GM18870 (cell line): ENCODE results near the gene DLGAP1.
"Not testable (repeated sequence)": the region's sequence is repeated elsewhere in the genome, so short reads cannot be mapped to it uniquely, and the experiment has no call there.

Experiments
- ATAC-seq: cut with Tn5 transposase; IDR thresholded peaks from one replicate; pipeline ENCODE4 v1.9.1; 2021; ENCODE audit warnings: moderate library complexity; ENCODE audit not compliant: unreplicated experiment

The DLGAP1 gene

DNA sequence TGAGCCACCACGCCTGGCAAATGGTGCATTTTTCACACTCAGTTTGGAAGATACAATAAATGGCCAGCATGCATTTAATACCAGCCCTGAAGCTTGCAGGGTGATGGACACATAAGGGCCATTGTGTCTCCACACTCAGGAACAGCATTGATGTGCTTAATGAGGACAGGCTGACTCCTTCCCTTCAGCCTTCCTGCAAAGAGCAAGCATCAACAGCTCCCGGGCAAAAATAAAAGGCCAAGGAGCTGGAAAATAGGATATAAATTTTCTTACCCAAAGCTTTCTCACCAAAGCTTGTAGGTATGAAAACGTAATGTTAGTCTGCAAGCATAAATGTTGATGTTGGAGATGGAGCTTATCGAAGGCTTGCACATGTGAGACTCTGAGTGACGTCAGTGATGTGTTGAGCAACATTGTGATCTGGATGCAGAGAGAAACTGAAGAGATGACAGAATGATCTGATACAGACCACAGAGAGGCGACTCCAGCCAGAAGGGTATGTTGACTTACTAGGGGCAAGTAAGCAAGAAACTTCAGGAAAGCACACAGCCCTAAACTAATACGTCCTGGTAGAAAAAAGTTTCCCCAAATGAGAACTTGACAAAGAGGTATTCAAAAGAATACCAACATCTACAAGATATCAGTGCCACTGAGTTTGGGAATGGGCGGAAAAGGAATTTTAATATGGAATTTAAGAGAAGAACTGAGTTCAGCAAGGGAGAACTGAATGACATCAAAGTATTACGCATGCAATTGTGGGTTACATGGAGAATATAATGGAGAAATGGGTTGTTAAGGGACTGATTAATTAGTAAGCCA is 748.6 kb downstream of the DLGAP1 start:
- ATAC-seq: no peak

DNA sequence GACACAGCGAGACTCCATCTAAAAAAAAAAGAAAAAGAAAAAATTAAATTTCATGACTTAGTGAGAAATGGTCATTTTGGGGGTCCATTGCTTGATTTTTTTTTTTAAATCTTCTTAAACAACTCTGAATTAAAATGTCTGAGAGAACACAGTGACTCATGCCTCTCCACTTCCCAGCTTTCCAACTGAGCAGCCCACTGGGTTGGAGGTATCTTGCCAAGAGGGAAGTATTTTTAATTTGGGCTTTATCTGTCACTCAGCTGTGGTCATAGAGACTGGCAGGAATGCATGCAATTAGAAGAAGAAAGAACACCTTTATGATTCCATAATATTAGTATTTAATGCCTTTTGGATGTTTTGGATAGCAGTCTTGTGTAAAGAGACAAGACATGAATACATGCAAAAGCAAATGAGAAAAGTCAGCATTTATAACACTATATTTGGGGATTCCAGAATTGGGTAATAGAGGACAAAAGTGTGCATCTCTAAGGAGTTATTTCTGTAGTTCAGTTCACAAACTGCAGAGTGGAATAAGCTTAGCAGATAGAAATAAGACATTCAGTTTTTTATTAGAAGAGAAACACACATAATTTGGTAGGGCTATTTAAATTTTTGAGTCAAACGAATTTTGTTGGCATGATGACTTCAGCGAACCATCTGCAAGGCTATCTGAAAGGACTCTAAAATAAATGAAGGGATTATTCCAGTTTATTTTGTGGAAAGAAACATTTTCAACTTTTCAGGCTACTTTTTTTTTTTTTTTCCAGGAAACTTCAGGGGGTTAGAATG is 750.4 kb downstream of the DLGAP1 start:
- no peak for ATAC-seq

DNA sequence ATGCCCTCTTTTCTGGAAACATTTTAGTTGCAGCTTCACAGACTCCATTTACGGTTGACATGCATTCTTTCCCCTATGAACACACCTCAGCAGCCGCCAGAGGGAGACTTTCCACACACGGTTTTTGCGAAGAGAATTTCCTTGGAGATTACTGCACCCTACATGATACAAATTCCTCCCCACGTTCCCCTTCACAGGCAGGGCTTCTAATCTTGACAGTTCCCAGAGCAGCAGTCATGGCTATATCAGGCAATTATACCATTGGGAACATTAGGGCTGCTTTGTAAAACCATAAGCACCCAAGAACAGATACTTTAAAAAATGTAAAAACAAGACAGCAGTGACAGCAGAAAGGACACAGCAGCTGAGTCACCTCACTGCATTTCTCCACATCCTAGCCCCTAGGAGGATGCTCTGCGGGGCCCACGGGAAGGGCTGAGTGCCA is 751.4 kb downstream of the DLGAP1 start:
- ATAC-seq: no peak

DNA sequence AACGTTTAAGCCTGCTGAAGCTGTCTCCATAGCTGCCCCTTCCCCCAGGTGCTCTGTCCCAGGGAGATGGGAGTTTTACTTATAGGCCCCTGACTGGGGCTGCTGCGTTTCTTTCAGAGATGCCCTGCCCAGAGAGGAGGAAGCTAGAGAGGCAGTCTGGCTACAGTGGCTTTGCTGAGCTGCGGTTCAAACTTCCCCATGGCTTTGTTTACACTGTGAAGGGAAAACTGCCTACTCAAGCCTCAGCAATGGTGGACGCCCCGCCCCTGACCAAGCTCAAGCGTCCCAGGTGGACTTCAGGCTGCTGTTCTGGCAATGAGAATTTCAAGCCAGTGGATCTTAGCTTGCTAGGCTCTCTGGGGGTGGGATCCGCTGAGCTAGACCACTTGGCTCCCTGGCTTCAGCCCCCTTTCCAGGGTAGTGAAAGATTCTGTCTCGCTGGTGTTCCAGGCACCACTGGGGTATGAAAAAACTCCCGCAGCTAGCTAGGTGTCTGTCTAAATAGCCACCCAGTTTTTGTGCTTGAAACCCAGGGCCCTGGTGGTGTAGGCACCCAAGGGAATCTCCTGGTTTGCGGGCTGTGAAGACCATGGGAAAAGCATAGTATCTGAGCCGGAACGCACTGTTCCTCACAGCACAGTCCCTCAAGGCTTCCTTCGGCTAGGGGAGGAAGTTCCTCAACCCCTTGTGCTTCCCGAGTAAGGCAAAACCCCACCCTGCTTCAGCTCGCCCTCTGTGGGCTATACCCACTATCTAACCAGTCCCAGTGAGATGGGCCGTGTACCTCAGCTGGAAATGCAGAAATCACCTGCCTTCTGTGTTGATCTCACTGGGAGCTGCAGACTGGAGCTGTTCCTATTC is 755.2 kb downstream of the DLGAP1 start:
- not testable (repeated sequence) for ATAC-seq

DNA sequence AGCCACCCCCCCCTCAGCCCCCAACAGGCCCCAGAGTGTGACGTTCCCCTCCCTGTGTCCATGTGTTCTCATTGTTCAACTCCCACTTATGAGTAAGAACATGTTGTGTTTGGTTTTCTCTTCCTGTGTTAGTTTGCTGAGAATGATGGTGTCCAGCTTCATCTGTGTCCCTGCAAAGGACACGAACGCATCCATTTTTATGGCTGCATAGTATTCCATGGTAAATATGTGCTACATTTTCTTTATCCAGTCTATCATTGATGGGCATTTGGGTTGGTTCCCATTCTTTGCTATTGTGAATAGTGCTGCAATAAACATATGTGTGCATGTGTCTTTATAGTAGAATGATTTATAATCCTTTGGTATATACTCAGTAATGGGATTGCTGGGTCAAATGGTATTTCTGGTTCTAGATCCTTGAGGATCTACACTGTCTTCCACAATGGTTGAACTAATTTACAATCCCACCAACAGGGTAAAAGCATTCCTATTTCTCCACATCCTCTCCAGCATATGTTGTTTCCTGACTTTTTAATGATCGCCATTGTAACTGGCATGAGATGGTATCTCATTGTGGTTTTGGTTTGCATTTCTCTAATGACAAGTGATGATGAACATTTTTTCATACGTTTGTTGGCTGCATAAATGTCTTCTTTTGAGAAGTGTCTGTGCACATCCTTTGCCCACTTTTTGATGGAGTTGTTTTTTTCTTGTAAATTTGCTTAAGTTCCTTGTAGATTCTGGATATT is 760.9 kb downstream of the DLGAP1 start:
- ATAC-seq: not testable (repeated sequence)

DNA sequence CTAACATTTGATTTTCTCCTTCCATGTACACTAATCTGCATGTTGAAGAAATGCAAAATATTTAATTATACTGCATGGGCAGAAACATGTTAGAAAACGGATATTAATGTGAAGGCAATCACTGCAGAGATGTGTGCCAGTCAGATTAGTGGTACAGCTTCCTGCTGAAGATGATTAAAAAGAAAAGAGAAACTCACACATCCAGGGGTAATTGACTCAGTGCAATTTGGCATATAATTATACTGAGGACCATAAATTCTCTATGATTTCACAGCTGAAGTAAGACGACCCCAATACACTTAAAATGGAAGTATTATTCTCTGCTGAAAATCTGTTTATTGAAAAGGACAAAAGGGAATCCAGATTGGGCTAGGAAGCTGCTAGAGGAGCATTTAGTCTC is 761.7 kb downstream of the DLGAP1 start:
- no peak for ATAC-seq

DNA sequence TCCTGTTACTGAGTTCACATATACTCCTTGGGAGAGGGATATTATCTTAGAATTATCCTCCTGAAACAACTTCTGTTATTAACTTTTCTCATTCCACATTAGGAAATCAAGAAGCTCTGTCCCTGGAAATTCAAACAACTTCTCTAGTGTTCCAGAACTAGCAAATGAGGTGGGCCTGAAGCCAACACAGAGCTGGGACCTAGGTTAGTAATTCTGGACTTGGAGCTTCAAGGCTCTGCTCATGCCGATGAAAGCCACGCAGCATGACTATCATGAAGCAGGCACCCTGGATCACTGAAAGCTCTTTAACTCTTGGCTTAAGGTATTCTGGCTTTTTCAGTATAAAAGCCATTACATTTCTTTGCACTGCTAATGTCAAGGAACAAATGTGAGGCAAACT is 762.4 kb downstream of the DLGAP1 start:
- no peak for ATAC-seq

DNA sequence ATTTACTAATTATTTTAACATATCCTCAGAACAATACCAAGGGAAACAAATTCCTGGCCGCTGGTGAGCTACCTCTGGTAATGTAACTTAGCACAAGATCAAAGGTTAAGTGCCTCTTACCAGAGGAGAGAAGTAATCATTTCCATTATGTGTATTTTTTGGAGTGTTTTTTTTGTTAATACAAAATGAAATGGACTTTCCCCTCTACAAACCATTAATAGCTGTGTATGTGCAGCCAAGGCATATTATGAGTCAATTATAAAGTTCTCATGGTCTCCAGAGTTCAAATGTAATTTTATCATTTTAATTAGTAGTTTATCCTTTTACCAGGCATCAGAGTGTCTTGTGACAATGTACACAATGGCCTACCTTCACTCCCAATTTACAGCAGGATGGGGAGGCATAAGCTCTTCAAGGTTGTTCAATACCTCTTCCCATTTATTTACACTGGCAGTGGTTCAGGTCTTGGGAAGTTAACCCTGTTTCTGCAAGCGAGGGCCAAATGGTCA is 762.9 kb downstream of the DLGAP1 start:
- no peak for ATAC-seq

DNA sequence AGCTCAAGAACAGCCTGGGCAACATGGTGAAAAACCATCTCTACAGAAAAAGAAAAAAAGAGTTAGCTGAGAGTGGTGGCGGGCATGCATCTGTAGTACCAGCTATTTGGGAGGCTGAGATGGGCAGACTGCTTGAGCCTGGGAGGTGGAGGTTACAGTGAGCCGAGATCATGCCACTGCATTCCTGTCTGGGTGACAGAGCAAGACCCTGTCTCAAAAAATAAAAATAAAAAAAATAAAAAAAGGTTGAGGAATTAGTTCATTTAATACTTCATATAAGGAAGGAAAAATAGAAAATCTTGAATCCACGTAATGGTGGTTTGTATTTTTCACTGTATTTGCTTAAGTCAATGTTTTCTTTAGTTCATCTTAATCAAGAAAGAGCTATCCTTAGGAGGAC is 763.4 kb downstream of the DLGAP1 start:
- ATAC-seq: no peak

DNA sequence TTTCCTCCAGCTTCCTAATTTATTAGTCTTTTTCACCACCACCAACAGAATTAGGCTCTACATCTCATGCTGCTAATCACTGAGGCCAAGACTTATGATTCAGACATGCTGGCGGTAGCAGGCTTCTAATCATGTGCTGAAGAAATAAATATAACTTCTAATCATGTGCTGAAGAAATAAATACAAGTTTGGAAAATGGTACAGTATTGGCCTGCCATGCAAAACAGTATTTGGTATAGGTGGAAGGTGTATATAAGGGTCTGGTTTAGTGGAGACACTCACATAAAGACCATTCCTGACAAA is 764.4 kb downstream of the DLGAP1 start:
- no peak for ATAC-seq

DNA sequence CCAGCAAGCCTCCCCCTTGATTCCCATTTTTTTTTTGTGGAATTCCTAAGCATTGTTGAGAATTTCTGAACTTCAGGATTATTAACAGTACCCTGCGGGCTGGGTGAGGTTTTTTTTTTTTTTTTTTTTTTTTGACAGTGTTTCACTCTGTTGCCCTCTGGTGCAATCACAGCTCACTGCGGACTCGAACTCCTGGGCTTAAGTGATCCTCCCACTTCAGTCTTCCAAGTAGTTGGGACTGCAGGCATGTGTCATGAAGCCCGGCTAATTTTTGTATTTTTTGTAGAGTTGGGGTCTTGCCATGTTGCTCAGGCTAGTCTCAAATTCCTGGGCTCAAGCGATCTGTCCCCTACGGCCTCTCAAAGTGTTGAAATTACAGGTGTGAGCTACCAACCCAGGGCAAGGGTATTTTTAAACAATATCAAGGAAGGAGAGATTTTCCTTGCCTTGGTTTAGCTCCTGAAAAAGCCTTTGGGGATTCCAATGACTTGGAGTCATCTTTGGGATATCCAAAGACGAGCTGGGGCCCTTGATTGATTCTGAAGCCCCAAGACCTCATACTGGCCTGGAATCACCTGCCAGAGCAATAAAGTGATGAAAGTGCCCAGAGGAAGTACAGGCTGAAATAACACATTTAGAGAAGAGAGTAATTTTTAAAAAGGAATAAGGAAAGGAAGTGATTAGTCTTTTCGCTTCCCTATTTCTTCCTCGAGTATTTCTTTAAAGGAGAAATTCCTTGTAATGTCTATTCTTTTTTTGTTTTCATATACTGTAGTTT is 764.9 kb downstream of the DLGAP1 start:
- no peak for ATAC-seq

DNA sequence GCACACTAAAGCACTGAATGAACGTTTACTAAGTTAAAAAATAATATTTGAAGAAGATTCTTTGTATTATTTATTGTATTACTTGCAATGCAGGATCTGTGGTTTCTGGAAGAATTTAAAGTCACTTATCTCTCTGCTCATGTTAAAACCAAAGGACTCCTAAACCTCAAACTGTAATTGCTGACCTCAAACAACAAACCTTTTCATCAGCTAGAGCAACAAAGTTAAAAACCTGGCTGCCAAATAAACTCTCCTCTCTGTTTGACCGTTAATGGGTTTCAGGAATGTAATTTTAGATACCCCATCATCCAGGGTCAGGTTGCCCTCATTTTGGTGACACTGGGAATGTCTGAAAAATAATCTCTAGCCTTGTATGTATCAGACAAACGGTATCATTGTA is 766.0 kb downstream of the DLGAP1 start:
- ATAC-seq: no peak

DNA sequence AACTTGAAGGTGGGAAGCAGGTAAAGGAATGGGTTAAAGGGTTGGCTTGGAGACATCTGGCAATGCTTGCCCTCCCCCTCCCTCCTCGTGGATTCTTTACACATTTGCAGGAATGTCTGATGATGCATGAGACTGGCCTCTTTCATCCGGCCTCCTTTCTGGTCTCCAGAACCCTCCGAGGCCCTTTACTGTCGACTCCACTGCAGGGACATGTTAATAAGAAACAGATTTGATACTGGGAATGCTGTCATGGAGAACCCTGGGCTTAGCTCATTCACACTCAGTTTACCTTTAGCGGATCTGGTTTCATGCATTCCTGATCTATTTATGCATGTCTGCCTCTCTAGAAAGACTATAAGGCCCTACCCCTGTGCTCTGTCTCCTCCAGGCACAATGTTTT is 766.4 kb downstream of the DLGAP1 start:
- ATAC-seq: no peak

DNA sequence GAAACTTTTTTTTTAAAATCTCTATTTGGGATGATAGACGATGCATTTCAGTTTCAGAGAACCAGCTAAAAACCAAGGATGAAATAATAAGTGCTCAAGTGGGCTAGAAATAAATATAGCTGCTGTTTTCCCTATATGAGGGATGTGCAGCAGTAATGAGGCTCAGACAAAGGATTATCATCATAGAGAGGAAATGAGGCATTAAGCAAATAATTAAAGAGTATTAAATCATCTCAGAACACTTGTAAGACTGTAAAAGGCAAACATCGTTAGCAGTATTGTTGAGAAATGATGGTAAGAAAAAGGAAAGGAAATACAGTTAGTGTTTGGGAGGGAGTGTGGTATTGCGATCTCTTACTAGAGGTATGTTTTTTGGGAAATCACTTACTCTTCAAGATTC is 771.6 kb downstream of the DLGAP1 start:
- ATAC-seq: no peak

DNA sequence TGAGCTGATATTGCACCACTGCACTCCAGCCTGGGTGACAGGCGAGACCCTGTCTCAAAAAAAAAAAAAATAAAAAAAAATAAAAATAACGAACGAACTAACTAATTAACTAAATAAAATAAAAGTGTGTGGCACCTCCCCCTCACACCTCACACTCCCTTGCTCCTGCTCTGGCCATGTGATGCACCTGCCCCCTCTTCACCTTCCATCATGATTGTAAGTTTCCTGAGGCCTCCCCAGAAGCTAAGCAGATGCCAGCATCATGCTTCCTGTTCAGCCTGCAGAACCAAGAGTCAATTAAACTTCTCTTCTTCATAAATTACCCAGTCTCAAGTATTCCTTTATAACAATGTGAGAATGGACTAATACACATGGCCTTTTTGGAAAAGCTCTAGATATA is 773.0 kb downstream of the DLGAP1 start:
- no peak for ATAC-seq

DNA sequence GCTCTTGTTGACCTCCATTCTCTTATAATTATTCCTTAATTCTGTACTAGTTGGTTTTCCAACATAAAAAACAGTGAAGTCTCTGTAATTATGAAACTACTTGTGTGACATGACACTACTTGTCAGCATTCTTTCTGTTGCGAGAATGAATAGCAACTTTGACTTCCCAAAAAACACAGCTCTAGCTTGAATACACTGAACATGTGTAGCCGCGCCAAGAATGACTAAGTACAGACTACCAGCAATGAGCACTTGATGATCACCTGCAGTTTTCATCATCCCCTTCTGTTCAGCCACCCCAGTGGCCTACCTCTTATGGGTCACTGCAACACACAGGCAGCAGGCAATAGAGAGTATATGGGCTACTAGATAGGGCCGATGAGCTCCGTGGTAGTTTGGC is 775.9 kb downstream of the DLGAP1 start:
- no peak for ATAC-seq

DNA sequence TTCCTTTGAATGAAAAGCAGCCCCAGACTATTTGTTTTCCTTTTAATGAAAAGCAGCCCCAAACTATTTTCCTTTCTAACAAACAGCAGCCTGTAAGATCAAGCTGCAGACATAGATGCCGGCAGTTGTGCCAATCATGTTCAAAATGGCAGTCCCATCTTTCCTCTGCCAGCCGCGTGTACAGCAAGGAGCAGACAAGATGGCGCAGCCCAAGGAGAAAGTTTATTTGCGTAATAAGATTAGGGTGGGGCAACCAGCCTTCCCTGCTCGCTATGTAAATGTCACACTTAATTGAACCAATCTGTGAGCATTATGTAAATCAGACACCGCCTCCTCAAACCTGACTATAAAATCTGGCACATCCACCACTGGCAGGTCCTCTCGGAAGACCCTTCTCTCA is 779.1 kb downstream of the DLGAP1 start:
- no peak for ATAC-seq

DNA sequence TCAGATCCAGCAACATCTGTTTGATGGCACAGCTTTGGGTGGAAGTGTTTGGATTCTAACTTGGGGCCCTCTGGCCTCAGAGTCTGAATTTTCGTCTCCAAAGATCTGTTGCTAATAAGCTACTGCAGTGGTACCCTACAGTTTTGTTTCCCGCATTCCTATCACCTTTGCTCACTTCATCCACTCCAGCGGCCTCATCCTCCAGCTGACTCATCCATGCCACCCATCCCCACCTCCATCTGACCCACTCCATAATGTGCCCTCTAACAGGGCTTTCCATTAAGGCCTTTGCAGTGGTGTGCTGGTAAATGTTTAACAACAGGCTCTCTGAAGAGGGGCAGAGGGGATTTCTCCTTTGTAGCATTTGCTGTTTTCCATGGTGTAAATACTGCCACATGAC is 779.7 kb downstream of the DLGAP1 start:
- no peak for ATAC-seq

DNA sequence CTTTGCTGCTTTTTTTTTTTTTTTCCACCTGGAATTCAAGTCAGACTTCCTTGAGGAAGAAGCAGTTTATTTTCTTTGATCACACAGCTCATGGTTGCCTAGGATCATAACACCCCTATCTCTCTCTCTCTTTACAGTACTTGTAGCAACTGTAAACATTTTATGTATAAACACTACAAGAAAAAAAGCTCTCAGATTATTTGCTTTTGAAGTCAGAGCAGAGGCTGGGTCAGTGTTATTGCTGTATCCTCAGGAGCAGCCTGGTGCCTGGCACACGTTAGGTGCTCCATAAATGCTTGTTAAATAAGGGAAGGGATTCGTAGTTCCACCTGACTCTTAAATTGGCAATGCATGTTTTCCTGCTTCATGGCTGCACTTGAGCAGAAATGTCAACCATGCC is 783.9 kb downstream of the DLGAP1 start:
- ATAC-seq: no peak

DNA sequence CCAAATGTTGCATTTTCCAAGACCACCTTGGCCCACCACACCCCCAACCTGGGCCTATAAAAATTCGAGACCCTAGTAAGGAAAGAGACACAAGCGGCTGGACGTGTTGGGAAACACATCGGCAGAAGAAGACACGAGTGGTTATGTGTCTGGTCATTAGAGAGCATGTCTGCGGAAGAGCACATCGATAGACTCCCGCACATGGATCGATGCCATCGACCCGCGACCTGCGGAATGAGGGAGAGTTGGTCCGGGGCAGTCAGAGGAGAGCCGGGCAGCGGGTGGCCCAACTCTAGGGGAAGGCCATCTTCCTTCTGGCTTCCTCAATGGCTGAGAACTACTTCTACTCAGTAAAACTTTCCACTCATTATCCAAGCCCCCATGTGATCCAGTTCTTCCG is 785.7 kb downstream of the DLGAP1 start:
- ATAC-seq: no peak
